ENCODE data around the gene BTN1A1.
A peak's percentile ranks its signal among the peaks of the same experiment; 100 is the strongest.
"Not testable (repeated sequence)": the region's sequence is repeated elsewhere in the genome, so short reads cannot be mapped to it uniquely, and the experiment has no call there.

BTN1A1 gene

GRCh38 chr6:26502165-26502564 is 2.1 kb downstream of the BTN1A1 start:
- H3K27me3 Mint-ChIP-seq: peaks cover 39% of the 10 kb centered on the region
- H3K4me1 Mint-ChIP-seq: peaks cover 12% of the 10 kb centered on the region
- ATAC-seq (replicated peaks; ENCODE audit: extremely low read depth, poor library complexity, severe bottlenecking) (no peak), DNase-seq (ENCODE audit: low spot score in 2 of 2) (no peak)
- H3K9me3 Mint-ChIP-seq: no peaks in the 10 kb centered on the region
- H3K4me3 Mint-ChIP-seq: peak overlapping the region; percentile 57
- H3K27ac Mint-ChIP-seq (ENCODE audit: low read depth): no peak overlapping the region
- H3K36me3 Mint-ChIP-seq (ENCODE audit: insufficient read depth): no peaks in the 10 kb centered on the region

GRCh38 chr6:26502626-26503025 is 2.5 kb downstream of the BTN1A1 start:
- Mint-ChIP-seq H3K4me1 (peaks cover 12% of the 10 kb centered on the region), H3K36me3 (ENCODE audit: insufficient read depth) (no peaks in the 10 kb centered on the region), H3K9me3 (no peaks in the 10 kb centered on the region), H3K4me3 (no peak overlapping the region), H3K27ac (ENCODE audit: low read depth) (no peak overlapping the region), H3K27me3 (peaks cover 39% of the 10 kb centered on the region)
- no peak for DNase-seq (ENCODE audit: low spot score in 2 of 2)
- no peak for ATAC-seq (replicated peaks; ENCODE audit: extremely low read depth, poor library complexity, severe bottlenecking)

- no peak for ATAC-seq (replicated peaks; ENCODE audit: extremely low read depth, poor library complexity, severe bottlenecking)
Measured at GRCh38 chr6:26507658-26508057, 7.6 kb downstream of the BTN1A1 start.

GRCh38 chr6:26511033-26511432 is 10.9 kb downstream of the BTN1A1 start:
- not testable (repeated sequence) for H3K9me3 Mint-ChIP-seq; H3K27ac Mint-ChIP-seq (ENCODE audit: low read depth); ATAC-seq (replicated peaks; ENCODE audit: extremely low read depth, poor library complexity, severe bottlenecking); H3K4me1 Mint-ChIP-seq; DNase-seq (ENCODE audit: low spot score in 2 of 2); H3K27me3 Mint-ChIP-seq; H3K4me3 Mint-ChIP-seq; H3K36me3 Mint-ChIP-seq (ENCODE audit: insufficient read depth)

More at GRCh38 chr6:26507658-26508057, 7.6 kb downstream of the BTN1A1 start:
- no peaks in the 10 kb centered on the region for H3K36me3 Mint-ChIP-seq (ENCODE audit: insufficient read depth)
- DNase-seq (ENCODE audit: low spot score in 2 of 2): no peak
- no peak overlapping the region for H3K27ac Mint-ChIP-seq (ENCODE audit: low read depth)
- no peaks in the 10 kb centered on the region for H3K9me3 Mint-ChIP-seq
- H3K4me3 Mint-ChIP-seq: no peak overlapping the region
- no peaks in the 10 kb centered on the region for H3K4me1 Mint-ChIP-seq
- peaks cover 24% of the 10 kb centered on the region for H3K27me3 Mint-ChIP-seq

GRCh38 chr6:26514984-26515383 is 14.9 kb downstream of the BTN1A1 start:
- Mint-ChIP-seq H3K9me3 (no peaks in the 10 kb centered on the region), H3K36me3 (ENCODE audit: insufficient read depth) (peaks cover 2% of the 10 kb centered on the region), H3K27ac (ENCODE audit: low read depth) (no peak overlapping the region), H3K4me1 (no peaks in the 10 kb centered on the region), H3K4me3 (no peak overlapping the region), H3K27me3 (no peaks in the 10 kb centered on the region)
- no peak for DNase-seq (ENCODE audit: low spot score in 2 of 2)
- no peak for ATAC-seq (replicated peaks; ENCODE audit: extremely low read depth, poor library complexity, severe bottlenecking)

GRCh38 chr6:26516481-26517427 is 16.7 kb downstream of the BTN1A1 start:
- Mint-ChIP-seq H3K27ac (ENCODE audit: low read depth) (no peak overlapping the region), H3K27me3 (no peaks in the 10 kb centered on the region), H3K4me1 (peaks cover 15% of the 10 kb centered on the region), H3K36me3 (ENCODE audit: insufficient read depth) (peaks cover 17% of the 10 kb centered on the region), H3K9me3 (no peaks in the 10 kb centered on the region), H3K4me3 (no peak overlapping the region)
- DNase-seq (ENCODE audit: low spot score in 2 of 2) (no peak), ATAC-seq (replicated peaks; ENCODE audit: extremely low read depth, poor library complexity, severe bottlenecking) (no peak)

- Mint-ChIP-seq H3K4me3 (no peak overlapping the region), H3K4me1 (peaks cover 26% of the 10 kb centered on the region), H3K27ac (ENCODE audit: low read depth) (no peak overlapping the region), H3K27me3 (no peaks in the 10 kb centered on the region), H3K36me3 (ENCODE audit: insufficient read depth) (peaks cover 24% of the 10 kb centered on the region), H3K9me3 (no peaks in the 10 kb centered on the region)
- DNase-seq (ENCODE audit: low spot score in 2 of 2) (no peak), ATAC-seq (replicated peaks; ENCODE audit: extremely low read depth, poor library complexity, severe bottlenecking) (no peak)
Measured at GRCh38 chr6:26519359-26519758, 19.3 kb downstream of the BTN1A1 start.

- Mint-ChIP-seq H3K9me3 (no peaks in the 10 kb centered on the region), H3K27ac (ENCODE audit: low read depth) (peak overlapping the region; percentile 96), H3K27me3 (no peaks in the 10 kb centered on the region), H3K4me1 (peaks cover 26% of the 10 kb centered on the region), H3K4me3 (peak overlapping the region; percentile 73), H3K36me3 (ENCODE audit: insufficient read depth) (peaks cover 24% of the 10 kb centered on the region)
- ATAC-seq (replicated peaks; ENCODE audit: extremely low read depth, poor library complexity, severe bottlenecking) (peak; percentile 15), DNase-seq (ENCODE audit: low spot score in 2 of 2) (no peak)
Measured at GRCh38 chr6:26520237-26520849, 20.2 kb downstream of the BTN1A1 start.

- H3K36me3 Mint-ChIP-seq (ENCODE audit: insufficient read depth): peaks cover 24% of the 10 kb centered on the region
- H3K4me3 Mint-ChIP-seq: peak overlapping the region; percentile 73
- DNase-seq (ENCODE audit: low spot score in 2 of 2): peak; percentile 80 to 87
- H3K9me3 Mint-ChIP-seq: no peaks in the 10 kb centered on the region
- ATAC-seq (replicated peaks; ENCODE audit: extremely low read depth, poor library complexity, severe bottlenecking): peak; percentile 82
- peak overlapping the region; percentile 96 for H3K27ac Mint-ChIP-seq (ENCODE audit: low read depth)
- H3K4me1 Mint-ChIP-seq: peaks cover 26% of the 10 kb centered on the region
- H3K27me3 Mint-ChIP-seq: no peaks in the 10 kb centered on the region
Measured at GRCh38 chr6:26520850-26521599, 20.9 kb downstream of the BTN1A1 start.

- DNase-seq (ENCODE audit: low spot score in 2 of 2) (peak; percentile 38 to 55), ATAC-seq (replicated peaks; ENCODE audit: extremely low read depth, poor library complexity, severe bottlenecking) (peak; percentile 40)
- Mint-ChIP-seq H3K4me1 (peaks cover 26% of the 10 kb centered on the region), H3K27me3 (no peaks in the 10 kb centered on the region), H3K4me3 (peak overlapping the region; percentile 73), H3K9me3 (no peaks in the 10 kb centered on the region), H3K27ac (ENCODE audit: low read depth) (peak overlapping the region; percentile 96), H3K36me3 (ENCODE audit: insufficient read depth) (peaks cover 26% of the 10 kb centered on the region)
Measured at GRCh38 chr6:26521600-26522391, 21.7 kb downstream of the BTN1A1 start.

GRCh38 chr6:26522486-26523228 is 22.6 kb downstream of the BTN1A1 start:
- H3K9me3 Mint-ChIP-seq; DNase-seq (ENCODE audit: low spot score in 2 of 2); H3K27me3 Mint-ChIP-seq; ATAC-seq (replicated peaks; ENCODE audit: extremely low read depth, poor library complexity, severe bottlenecking): not testable (repeated sequence)
- Mint-ChIP-seq H3K27ac (ENCODE audit: low read depth) (peak overlapping the region; percentile 96), H3K4me1 (peaks cover 26% of the 10 kb centered on the region), H3K36me3 (ENCODE audit: insufficient read depth) (peaks cover 26% of the 10 kb centered on the region), H3K4me3 (peak overlapping the region; percentile 73)

Data from central memory CD8-positive, alpha-beta T cell (primary cell).